H1 (cell line): ENCODE data around the gene CDKN1A. TPM values are rescaled to one million over a fixed set of nuclear protein-coding genes. Genes with fewer than 3 reads are reported as not detected.

ENCODE experiments used
- CTCF ChIA-PET: fragments of 300-600 bp; sonication (Branson Sonifier 250); formaldehyde crosslinking; loops from one replicate; lab custom pipeline; 2021; ENCODE audit not compliant: partially characterized antibody; lab: Charles Lee
- POLR2A ChIA-PET: fragments of 300-600 bp; sonication (Branson Sonifier 250); formaldehyde crosslinking; loops from one replicate; lab custom pipeline; 2021; ENCODE audit warnings: inconsistent platforms; ENCODE audit not compliant: partially characterized antibody; lab: Charles Lee
- DNase-seq, 2 experiments: peaks; one replicate each; pipeline versions ENCODE4 v3.0.0 to v3.0.0-alpha.2; 2010 to 2022; ENCODE audit warnings: low spot score in 2 of 2, low read depth in 1 of 2, mixed read lengths in 1 of 2
- FAIRE-seq: peaks from 2 replicates; lab custom pipeline; 2011; peaks lifted over from hg19 to GRCh38; lab: Jason Lieb, UNC
- H2AFZ ChIP-seq: 2 replicates; pipeline ENCODE4 v1.8.1; 2012; ENCODE audit warnings: low read length, inconsistent platforms
- H2AK5ac ChIP-seq: 2 replicates; pipeline ENCODE4 v1.6.1; 2013; ENCODE audit warnings: low read depth, low read length
- H2BK120ac ChIP-seq: replicated peaks from 2 replicates; pipeline ENCODE3; 2013; ENCODE audit warnings: low read depth, low read length, inconsistent platforms
- H2BK12ac ChIP-seq: 2 replicates; pipeline ENCODE4 v1.6.1; 2013; ENCODE audit warnings: low read depth, low read length
- H2BK15ac ChIP-seq: 2 replicates; pipeline ENCODE4 v1.6.1; 2013; ENCODE audit warnings: low read length
- H2BK20ac ChIP-seq: 2 replicates; pipeline ENCODE4 v1.6.1; 2013; ENCODE audit warnings: low read length
- H2BK5ac ChIP-seq: 2 replicates; pipeline ENCODE4 v1.6.1; 2013; ENCODE audit warnings: low read depth, low read length
- H3K14ac ChIP-seq: 2 replicates; pipeline ENCODE4 v1.6.1; 2013; ENCODE audit warnings: inconsistent platforms; ENCODE audit not compliant: insufficient read length
- H3K18ac ChIP-seq: 2 replicates; pipeline ENCODE4 v1.6.1; 2013; ENCODE audit warnings: low read length; ENCODE audit errors: extremely low read depth
- H3K23ac ChIP-seq: 2 replicates; pipeline ENCODE4 v1.6.1; 2013; ENCODE audit warnings: inconsistent platforms; ENCODE audit not compliant: insufficient read length
- H3K23me2 ChIP-seq: 2 replicates; pipeline ENCODE4 v1.6.1; 2013; ENCODE audit warnings: low read depth, low read length
- H3K27ac ChIP-seq: 2 replicates; pipeline ENCODE4 v1.6.1; 2011; ENCODE audit warnings: low read depth, low read length, inconsistent platforms
- H3K27me3 ChIP-seq, 4 experiments: replicated peaks in 1 of 4; 1 replicate in 1 of 4; 2 replicates in 3 of 4; pipeline versions ENCODE4 v1.6.1 to v1.8.1; 2011 to 2013; ENCODE audit warnings: low read length in 3 of 4, mild to moderate bottlenecking in 3 of 4, inconsistent platforms in 2 of 4, mixed read lengths in 2 of 4, moderate library complexity in 1 of 4; ENCODE audit not compliant: control insufficient read depth in 3 of 4, insufficient read depth in 3 of 4; ENCODE audit errors: extremely low read depth in 1 of 4
- H3K36me3 ChIP-seq, 4 experiments: 2 replicates each; pipeline versions ENCODE4 v1.6.1 to v1.8.1; 2011 to 2013; ENCODE audit warnings: mild to moderate bottlenecking in 4 of 4, low read length in 3 of 4, moderate library complexity in 2 of 4, control low read depth in 1 of 4, inconsistent platforms in 1 of 4; ENCODE audit not compliant: insufficient read depth in 4 of 4, control insufficient read depth in 2 of 4
- H3K4ac ChIP-seq: replicated peaks from 2 replicates; pipeline ENCODE3; 2013; ENCODE audit warnings: low read length, low read depth, mixed read lengths, inconsistent platforms; ENCODE audit not compliant: insufficient read length
- H3K4me1 ChIP-seq, 4 experiments: replicated peaks in 1 of 4; 1 replicate in 1 of 4; 2 replicates in 3 of 4; pipeline versions ENCODE4 v1.6.1 to v1.8.1; 2011 to 2013; ENCODE audit warnings: low read length in 3 of 4, inconsistent platforms in 2 of 4, mixed read lengths in 1 of 4; ENCODE audit not compliant: insufficient read depth in 4 of 4, control insufficient read depth in 3 of 4
- H3K4me2 ChIP-seq, 2 experiments: 2 replicates each; pipeline versions ENCODE4 v1.6.1 to v1.8.1; 2011 to 2013; ENCODE audit warnings: low read depth in 2 of 2, low read length in 2 of 2, control low read depth in 1 of 2, inconsistent platforms in 1 of 2, mild to moderate bottlenecking in 1 of 2; ENCODE audit not compliant: insufficient read depth in 1 of 2
- H3K4me3 ChIP-seq, 4 experiments: fragments of 200-600, 300-600 bp in 1 of 4; sonication (generic), shearing (Covaris generic), sonication (Bioruptor Twin) in 1 of 4; 2 replicates each; pipeline versions ENCODE4 v1.5.1 to v1.8.1; 2011 to 2016; ENCODE audit warnings: low read length in 4 of 4, low read depth in 3 of 4, control low read depth in 2 of 4, inconsistent platforms in 2 of 4, mild to moderate bottlenecking in 2 of 4, mixed read lengths in 1 of 4, moderate library complexity in 1 of 4; ENCODE audit not compliant: insufficient read depth in 2 of 4; ENCODE audit errors: extremely low read depth in 1 of 4
- H3K56ac ChIP-seq: replicated peaks from 2 replicates; pipeline ENCODE3; 2013; ENCODE audit warnings: low read depth, mild to moderate bottlenecking, mixed read lengths, low read length, inconsistent platforms; ENCODE audit not compliant: insufficient read length
- H3K79me1 ChIP-seq: 2 replicates; pipeline ENCODE4 v1.6.1; 2013; ENCODE audit warnings: low read depth, low read length, control low read depth
- H3K79me2 ChIP-seq, 2 experiments: 2 replicates each; pipeline versions ENCODE4 v1.6.1 to v1.8.1; 2012 to 2013; ENCODE audit warnings: low read length in 2 of 2, mild to moderate bottlenecking in 2 of 2, inconsistent platforms in 1 of 2; ENCODE audit not compliant: insufficient read depth in 2 of 2, control insufficient read depth in 1 of 2
- H3K9ac ChIP-seq, 4 experiments: replicated peaks in 1 of 4; 1 replicate in 1 of 4; 2 replicates in 3 of 4; pipeline versions ENCODE4 v1.6.1 to v1.8.1; 2011 to 2013; ENCODE audit warnings: low read depth in 3 of 4, low read length in 3 of 4, control low read depth in 2 of 4, mild to moderate bottlenecking in 2 of 4, moderate library complexity in 2 of 4, inconsistent platforms in 1 of 4; ENCODE audit errors: extremely low read depth in 1 of 4
- H3K9me3 ChIP-seq, 2 experiments: 2 replicates each; pipeline versions ENCODE4 v1.6.1 to v1.8.1; 2012 to 2013; ENCODE audit warnings: mild to moderate bottlenecking in 2 of 2, moderate library complexity in 2 of 2, control low read depth in 1 of 2, inconsistent platforms in 1 of 2, low read depth in 1 of 2, low read length in 1 of 2, mixed read lengths in 1 of 2; ENCODE audit not compliant: insufficient read depth in 2 of 2
- H4K20me1 ChIP-seq, 2 experiments: replicated peaks in 1 of 2; 2 replicates each; pipeline versions ENCODE3 to v1.8.1; 2011 to 2013; ENCODE audit warnings: inconsistent platforms in 2 of 2, low read length in 2 of 2, mild to moderate bottlenecking in 1 of 2; ENCODE audit not compliant: insufficient read depth in 2 of 2, control insufficient read depth in 1 of 2
- H4K5ac ChIP-seq: 2 replicates; pipeline ENCODE4 v1.6.1; 2013; ENCODE audit warnings: low read length, low read depth, mixed read lengths, inconsistent platforms; ENCODE audit not compliant: insufficient read length
- H4K8ac ChIP-seq: 2 replicates; pipeline ENCODE4 v1.8.0; 2013; ENCODE audit warnings: mild to moderate bottlenecking, moderate library complexity, low read length, inconsistent platforms; ENCODE audit not compliant: insufficient read depth; ENCODE audit errors: extremely low read depth
- H4K91ac ChIP-seq: replicated peaks from 2 replicates; pipeline ENCODE3; 2013; ENCODE audit warnings: low read length, mixed read lengths, inconsistent platforms; ENCODE audit not compliant: insufficient read length
- CREB1 ChIP-seq: IDR thresholded peaks from 2 replicates; pipeline ENCODE4 v1.6.1; 2012; ENCODE audit warnings: inconsistent platforms
- EGR1 ChIP-seq: IDR thresholded peaks from 2 replicates; pipeline ENCODE4 v1.6.1; 2011; ENCODE audit warnings: low read depth, low read length, borderline replicate concordance
- GTF2F1 ChIP-seq: IDR thresholded peaks from 2 replicates; pipeline ENCODE4 v1.6.1; 2012; ENCODE audit warnings: low read depth, low read length, improper control_type of control experiment, borderline replicate concordance
- POLR2AphosphoS5 ChIP-seq: IDR thresholded peaks from 2 replicates; pipeline ENCODE4 v1.6.1; 2011; ENCODE audit warnings: low read depth, low read length
- SP1 ChIP-seq: IDR thresholded peaks from 2 replicates; pipeline ENCODE4 v1.6.1; 2011; ENCODE audit warnings: low read depth, low read length
- TAF7 ChIP-seq: optimal IDR thresholded peaks from 2 replicates; pipeline ENCODE3; 2011; ENCODE audit warnings: low read depth, mild to moderate bottlenecking, inconsistent platforms, low read length, moderate library complexity, borderline replicate concordance
- TBP ChIP-seq: IDR thresholded peaks from 2 replicates; pipeline ENCODE4 v1.6.1; 2011; ENCODE audit warnings: low read depth, low read length, improper control_type of control experiment
- WGBS, 2 experiments: shearing (Covaris generic) in 1 of 2; methylation state at CpG; one replicate each; pipeline versions ENCODE4 v1.1.6 to v1.1.7; 2013 to 2015; ENCODE audit warnings: low lambda C conversion rate in 2 of 2, mixed read lengths in 2 of 2, inconsistent platforms in 1 of 2, low coverage in 1 of 2, missing lambda C conversion rate in 1 of 2; ENCODE audit not compliant: insufficient replicate concordance in 2 of 2, insufficient coverage in 1 of 2, insufficient read length in 1 of 2; ENCODE audit errors: extremely low coverage in 1 of 2, missing lambda C conversion rate in 1 of 2; 5-methylcytosine and 5-hydroxymethylcytosine counted together
- polyA plus RNA-seq, 7 experiments: library from polyadenylated mRNA; depleted of rRNA in 3 of 7; stranded (reverse) in 5 of 7; unstranded in 2 of 7; fragments of >200 nt in 5 of 7; fragments of 200-250 nt in 2 of 7; gene quantifications; 1 replicate in 5 of 7; 2 replicates in 1 of 7; 4 replicates in 1 of 7; pipeline versions ENCODE4 v1.2.1 to v1.2.3, GENCODE V29; 2011 to 2013; ENCODE audit warnings: missing spikeins in 2 of 7, mixed read lengths in 2 of 7
- total RNA-seq: library from RNA; stranded (reverse); fragmentation: NEBNext Ultra II Directional; extraction: Animal tissue kit (Norgen Biotek cat#: 25700); gene quantifications from 2 replicates; pipeline ENCODE4 v1.2.1, GENCODE V29; 2021

The CDKN1A gene
- total and polyA plus RNA-seq, 2 of the 8 experiments (the other 6 are each of a cell fraction or from before 2014, with no cell fraction given): 15.2 to 36.0 TPM

GRCh38 chr6:36725581-36725980 is 47.1 kb downstream of the CDKN1A start:
- POLR2A ChIA-PET: no interaction called here
- no peak overlapping the region for H2BK20ac ChIP-seq
- no peak overlapping the region for H4K5ac ChIP-seq
- H3K27me3 ChIP-seq: no peaks in the 10 kb centered on the region
- no peak overlapping the region for H2BK5ac ChIP-seq
- no peak overlapping the region for H2BK120ac ChIP-seq
- H3K23me2 ChIP-seq: no peaks in the 10 kb centered on the region
- H3K27ac ChIP-seq: no peak overlapping the region
- no peak overlapping the region for H3K18ac ChIP-seq
- H3K4me2 ChIP-seq: no peak overlapping the region
- H3K79me2 ChIP-seq: no peaks in the 10 kb centered on the region
- no peak overlapping the region for H3K23ac ChIP-seq
- H2AFZ ChIP-seq: no peak overlapping the region
- H2BK12ac ChIP-seq: no peak overlapping the region
- WGBS, 2 experiments: 89% methylated on average over 7 of the region's 7 CpGs; no CpG with 5 or more reads in 1 of the 2 experiments
- DNase-seq (no peak), FAIRE-seq (no peak)
- no peak overlapping the region for H2AK5ac ChIP-seq
- no peaks in the 10 kb centered on the region for H3K79me1 ChIP-seq
- no peak overlapping the region for H4K91ac ChIP-seq
- CTCF ChIA-PET: interaction anchor here (1.1 to 5.0 kb wide), 10 partner anchors 10 to 292 kb away, joined by 3 to 35 read pairs (median 5); no protein-coding TSS in a partner anchor
- H3K9ac ChIP-seq: no peak overlapping the region
- H4K20me1 ChIP-seq: no peaks in the 10 kb centered on the region
- H3K36me3 ChIP-seq: no peaks in the 10 kb centered on the region
- H3K56ac ChIP-seq: no peak overlapping the region
- H2BK15ac ChIP-seq: no peak overlapping the region
- H3K14ac ChIP-seq: no peak overlapping the region
- H4K8ac ChIP-seq: no peak overlapping the region; the same call in 1 of the 2 replicates
- H3K4me1 ChIP-seq: peaks cover 0 to 2% (median under 1%) of the 10 kb centered on the region in 4 experiments; a peak in 2 of 7 replicates
- TF ChIP-seq EGR1: no peak
- TF ChIP-seq SP1: no peak
- no peak for TF ChIP-seq TBP
- TF ChIP-seq POLR2AphosphoS5: no peak
- TF ChIP-seq TAF7: no peak
- no peak for TF ChIP-seq GTF2F1
- TF ChIP-seq CREB1: no peak
- no peak overlapping the region for H3K4ac ChIP-seq
- H3K9me3 ChIP-seq: no peaks in the 10 kb centered on the region
- H3K4me3 ChIP-seq: no peak overlapping the region
